ENCODE data around the gene ARHGEF6. TPM values are rescaled to one million over a fixed set of nuclear protein-coding genes. Genes with fewer than 3 reads are reported as not detected.

The ARHGEF6 gene
- total and polyA plus RNA-seq, 2 experiments from 2014 or later, result 2.5 to 6.0 TPM

GRCh38 chrX:136781180-136781797, 557 bp upstream of the ARHGEF6 start (continued):
- no peak for TF ChIP-seq ETS1 (IDR thresholded peaks at IDR 0.05)

- no peaks in the 10 kb centered on the region for H3K9me3 Mint-ChIP-seq
- Histone ChIP-seq H3K27me3 (ENCODE audit: insufficient read depth) (no peaks in the 10 kb centered on the region), H3K4me3 (no peak overlapping the region), H4K20me1 (replicated peaks; ENCODE audit: insufficient read depth) (no peaks in the 10 kb centered on the region), H3K4me1 (ENCODE audit: insufficient read depth) (no peaks in the 10 kb centered on the region), H3K27ac (ENCODE audit: low read depth) (no peak overlapping the region), H3K79me2 (replicated peaks; ENCODE audit: insufficient read depth) (no peaks in the 10 kb centered on the region), H3K4me2 (no peak overlapping the region), H3K9me2 (ENCODE audit: insufficient read depth) (no peaks in the 10 kb centered on the region), H3K36me3 (ENCODE audit: insufficient read depth) (no peaks in the 10 kb centered on the region), H3F3A (replicated peaks; ENCODE audit: low read depth) (no peaks in the 10 kb centered on the region), H2AFZ (no peak overlapping the region; the same call in 1 of the 2 replicates)
- H3K4me1 Mint-ChIP-seq, result peaks cover 7% of the 10 kb centered on the region
- H3K27me3 Mint-ChIP-seq (ENCODE audit: insufficient read depth, low read depth, poor library complexity), result no peaks in the 10 kb centered on the region
- H3K4me3 Mint-ChIP-seq, result no peak overlapping the region
- H3K36me3 Mint-ChIP-seq (ENCODE audit: low read depth), result no peaks in the 10 kb centered on the region
- ATAC-seq (no peak), DNase-seq (ENCODE audit: low spot score) (no peak)
- no peak overlapping the region for H3K27ac Mint-ChIP-seq
- TF ChIP-seq CREB1 (CRISPR knock-in tag; IDR thresholded peaks at IDR 0.05; ENCODE audit: low read depth), result no peak
- TF ChIP-seq ZNF114 (CRISPR knock-in tag; IDR thresholded peaks at IDR 0.05), result no peak
- no peak for TF ChIP-seq ETS1 (IDR thresholded peaks at IDR 0.05)
- no peak for TF ChIP-seq CTCF (conservative IDR thresholded peaks at IDR 0.05; ENCODE audit: low read depth in 2 of 2)
- TF ChIP-seq POLR2AphosphoS5 (IDR thresholded peaks at IDR 0.05; ENCODE audit: low read depth), result no peak
- no peak for TF ChIP-seq REST (IDR thresholded peaks at IDR 0.05; ENCODE audit: unreplicated experiment)
- no peak for TF ChIP-seq JUNB (IDR thresholded peaks at IDR 0.05; ENCODE audit: unreplicated experiment)
- no peak for TF ChIP-seq NANOG (IDR thresholded peaks at IDR 0.05; ENCODE audit: borderline replicate concordance)
- no peak for TF ChIP-seq ZNF331 (CRISPR knock-in tag; IDR thresholded peaks at IDR 0.05; ENCODE audit: low read depth)
- no peak for TF ChIP-seq EZH2 (IDR thresholded peaks at IDR 0.05; ENCODE audit: low read depth, unreplicated experiment)
- no peak for TF ChIP-seq EZH2phosphoT487 (IDR thresholded peaks at IDR 0.05; ENCODE audit: unreplicated experiment)
- TF ChIP-seq STAT1 (IDR thresholded peaks at IDR 0.05; ENCODE audit: unreplicated experiment), result no peak
These were observed 491 bp downstream of the ARHGEF6 start for GRCh38 chrX:136780241-136780640.

Data from GM23338 (cell line).